ENCODE measurements around the gene PLA2G4B. TPM values are rescaled to one million over a fixed set of nuclear protein-coding genes. Genes with fewer than 3 reads are reported as not detected.

Gene PLA2G4B
- total and polyA plus RNA-seq, 9 of the 15 experiments (the other 6 are each of a cell fraction or from before 2014, with no cell fraction given) = 0.07 to 6.1 (median 2.8) TPM

DNA sequence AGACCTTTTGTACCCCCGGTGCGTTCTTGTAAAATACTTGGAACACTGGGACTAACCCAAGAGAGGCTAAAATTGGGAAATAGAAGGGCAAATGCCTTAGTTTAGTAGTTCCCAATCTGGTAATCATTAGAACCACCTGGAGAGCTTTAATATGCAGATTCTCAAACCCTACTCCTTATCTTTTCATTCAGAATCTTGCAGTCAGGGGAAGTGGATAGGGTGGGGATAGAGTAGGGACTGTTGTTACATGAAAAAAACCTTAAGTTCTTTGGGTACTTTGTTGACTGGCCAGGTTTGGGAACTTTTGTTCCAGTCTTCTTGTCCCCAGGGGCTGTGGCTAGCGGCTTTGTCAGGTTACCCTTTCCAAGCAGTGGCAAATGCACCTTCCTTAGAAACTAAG is 48.5 kb upstream of the PLA2G4B start:
- DNase-seq (ENCODE audit: extremely low read depth in 1 of 4, low spot score in 3 of 4) = peak in 3 of 4 experiments; percentile 33 to 53 (median 43)
- intact Hi-C loops (cut with micrococcal nuclease) = no loop called here
- ChIA-PET CTCF (ENCODE audit: low intra/inter-chr PET ratio) (no interaction called here), POLR2A (interaction anchor here (0.5 to 2.5 kb wide), 13 partner anchors 10 to 1021 kb away, joined by 3 to 7 read pairs (median 3); partner anchors contain the start of genes C15orf62, MAPKBP1 and MGA)
- Histone ChIP-seq H3K36me3 (ENCODE audit: control insufficient read depth, insufficient read depth, low read length) (no peaks in the 10 kb centered on the region), H3K27ac (ENCODE audit: extremely low read depth, low read depth, low read length) (peak overlapping the region; percentile 64; the same call in 1 of the 3 replicates), H3K9me1 (ENCODE audit: control insufficient read depth, insufficient read depth, low read length) (peaks cover 5% of the 10 kb centered on the region), H3K9ac (ENCODE audit: insufficient read depth in 1 of 2, low read depth in 2 of 2, low read length in 2 of 2) (peak overlapping the region in 1 of 2 experiments; percentile 56; a peak in 2 of 4 replicates), H2AFZ (ENCODE audit: low read depth, low read length) (no peak overlapping the region), H3K4me2 (ENCODE audit: insufficient read depth, low read length) (peak overlapping the region; percentile 60; the same call in 1 of the 2 replicates), H4K20me1 (replicated peaks; ENCODE audit: control insufficient read depth, insufficient read depth, low read length) (peaks cover 16% of the 10 kb centered on the region), H3K27me3 (ENCODE audit: control insufficient read depth in 2 of 2, insufficient read depth in 2 of 2, low read length in 2 of 2) (no peaks in the 10 kb centered on the region), H3K4me1 (replicated peaks in 1 of 2; ENCODE audit: control insufficient read depth in 2 of 2, insufficient read depth in 2 of 2, low read length in 2 of 2) (peaks cover 30 to 53% of the 10 kb centered on the region in 2 experiments), H3K9me3 (replicated peaks; ENCODE audit: control insufficient read depth, insufficient read depth, low read depth, low read length) (no peaks in the 10 kb centered on the region), H3K79me2 (ENCODE audit: control insufficient read depth, insufficient read depth, low read length) (0 out of 3 replicates have a peak, but pooled peaks cover 5% of the 10 kb centered on the region), H3K4me3 (peak overlapping the region; percentile 4)
- no TSS peak for BruUV-seq (replicated peaks)
- in situ Hi-C loops (cut with MboI) = no loop called here
- ATAC-seq = peak; percentile 72
- 0% methylated on average over 3 of the region's 3 CpGs for WGBS (ENCODE audit: insufficient coverage, low coverage, missing lambda C conversion rate)
- FAIRE-seq = peak; percentile 11
- no peak for TF ChIP-seq GABPA (tag; conservative IDR thresholded peaks at IDR 0.05; ENCODE audit: low read depth)
- TF ChIP-seq FOXM1 (IDR thresholded peaks at IDR 0.05; ENCODE audit: low read depth) = peak; percentile 45; the same call in 1 of the 2 replicates
- TF ChIP-seq FOXM1 (CRISPR knock-in tag; IDR thresholded peaks at IDR 0.05; ENCODE audit: low read depth) = no peak
- TF ChIP-seq TEAD4 (IDR thresholded peaks at IDR 0.05; ENCODE audit: low read length) = peak; percentile 83
- no peak for TF ChIP-seq TEAD4 (CRISPR knock-in tag; IDR thresholded peaks at IDR 0.05; ENCODE audit: borderline replicate concordance)
- peak; percentile 60 for TF ChIP-seq CBFA2T2 (conservative IDR thresholded peaks at IDR 0.05)
- TF ChIP-seq CEBPG (CRISPR knock-in tag; IDR thresholded peaks at IDR 0.05) = no peak
- TF ChIP-seq CEBPG (tag; conservative IDR thresholded peaks at IDR 0.05 in 1 of 2, IDR thresholded peaks at IDR 0.05 in 1 of 2) = no peak
- TF ChIP-seq FOXK2 (conservative IDR thresholded peaks at IDR 0.05 in 1 of 2, IDR thresholded peaks at IDR 0.05 in 1 of 2; ENCODE audit: low read depth in 2 of 2) = no peak
- TF ChIP-seq PHF20 (IDR thresholded peaks at IDR 0.05; ENCODE audit: partially characterized antibody) = no peak
- no peak for TF ChIP-seq ZKSCAN8 (CRISPR knock-in tag; IDR thresholded peaks at IDR 0.05)
- TF ChIP-seq TEAD2 (tag; IDR thresholded peaks at IDR 0.05) = no peak
- peak; percentile 36 for TF ChIP-seq ARID1B (IDR thresholded peaks at IDR 0.05)
- TF ChIP-seq EP300 (IDR thresholded peaks at IDR 0.05; ENCODE audit: low read length) = peak; percentile 42; the same call in 1 of the 2 replicates
- 0 out of 2 replicates have a peak, but pooled peaks have one; percentile 40 for TF ChIP-seq PML (IDR thresholded peaks at IDR 0.05; ENCODE audit: low read length)
- TF ChIP-seq RBFOX2 (IDR thresholded peaks at IDR 0.05; ENCODE audit: low read depth, low read length) = no peak
- no peak for TF ChIP-seq ATF6 (CRISPR knock-in tag; IDR thresholded peaks at IDR 0.05)
- TF ChIP-seq SOX6 (IDR thresholded peaks at IDR 0.05) = 0 out of 2 replicates have a peak, but pooled peaks have one; percentile 32
- TF ChIP-seq SIN3A (IDR thresholded peaks at IDR 0.05; ENCODE audit: borderline replicate concordance in 2 of 2, control insufficient read depth in 1 of 2, low read depth in 2 of 2, low read length in 2 of 2) = no peak
- TF ChIP-seq, protein P1, sequence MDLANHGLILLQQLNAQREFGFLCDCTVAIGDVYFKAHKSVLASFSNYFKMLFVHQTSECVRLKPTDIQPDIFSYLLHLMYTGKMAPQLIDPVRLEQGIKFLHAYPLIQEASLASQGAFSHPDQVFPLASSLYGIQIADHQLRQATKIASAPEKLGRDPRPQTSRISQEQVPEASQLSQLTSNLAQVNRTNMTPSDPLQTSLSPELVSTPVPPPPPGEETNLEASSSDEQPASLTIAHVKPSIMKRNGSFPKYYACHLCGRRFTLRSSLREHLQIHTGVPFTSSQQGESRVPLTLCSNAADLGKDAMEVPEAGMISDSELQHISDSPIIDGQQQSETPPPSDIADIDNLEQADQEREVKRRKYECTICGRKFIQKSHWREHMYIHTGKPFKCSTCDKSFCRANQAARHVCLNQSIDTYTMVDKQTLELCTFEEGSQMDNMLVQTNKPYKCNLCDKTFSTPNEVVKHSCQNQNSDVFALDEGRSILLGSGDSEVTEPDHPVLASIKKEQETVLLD (IDR thresholded peaks at IDR 0.05) = no peak
- TF ChIP-seq LARP7 (IDR thresholded peaks at IDR 0.05) = no peak
- no peak for TF ChIP-seq BRF1 (IDR thresholded peaks at IDR 0.05; ENCODE audit: borderline replicate concordance, extremely low read depth, insufficient read length)

Measured in K562 (cell line).